GM18507 (cell line): ENCODE results near the gene GLTP.

Experiments
- DNase-seq: peaks from one replicate; pipeline ENCODE4 v3.0.0; 2011; ENCODE audit warnings: low read depth; ENCODE audit not compliant: insufficient read length; ENCODE audit errors: extremely low spot score
- FAIRE-seq: peaks from 2 replicates; lab custom pipeline; 2011; peaks lifted over from hg19 to GRCh38; lab: Jason Lieb, UNC

The GLTP gene

GRCh38 chr12:109810954-109811623 lies 69.3 kb downstream of the GLTP start:
- FAIRE-seq (no peak), DNase-seq (no peak)

DNA sequence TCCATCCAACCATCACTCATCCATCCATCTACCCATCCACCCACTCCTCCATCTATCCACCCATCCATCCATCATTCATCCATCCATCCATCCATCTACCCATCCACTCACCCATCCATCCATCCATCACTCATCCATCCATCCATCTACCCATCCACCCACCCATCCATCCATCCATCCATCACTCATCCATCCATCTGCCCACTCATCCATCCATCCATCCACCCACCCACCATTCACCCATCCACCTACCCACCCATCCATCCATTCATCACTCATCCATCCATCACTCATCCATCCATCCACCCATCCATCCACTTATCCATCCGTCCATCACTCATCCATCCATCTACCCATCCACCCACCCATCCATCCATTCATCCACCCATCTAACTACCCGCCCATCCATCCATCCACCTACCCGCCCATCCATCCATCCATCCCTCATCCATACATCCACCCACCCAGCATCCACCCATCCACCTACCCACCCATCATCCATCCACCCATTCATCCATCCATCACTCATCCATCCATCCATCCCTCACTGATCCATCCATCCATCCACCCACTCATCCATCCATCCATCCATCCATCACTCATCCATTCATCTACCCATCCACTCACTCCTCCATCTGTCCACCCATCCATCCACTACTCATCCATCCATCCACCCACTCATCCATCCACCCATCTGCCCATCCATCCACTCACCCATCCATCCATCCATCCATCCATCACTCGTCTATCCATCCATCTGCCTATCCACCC lies 71.3 kb downstream of the GLTP start:
- FAIRE-seq (no peak), DNase-seq (no peak)

DNA sequence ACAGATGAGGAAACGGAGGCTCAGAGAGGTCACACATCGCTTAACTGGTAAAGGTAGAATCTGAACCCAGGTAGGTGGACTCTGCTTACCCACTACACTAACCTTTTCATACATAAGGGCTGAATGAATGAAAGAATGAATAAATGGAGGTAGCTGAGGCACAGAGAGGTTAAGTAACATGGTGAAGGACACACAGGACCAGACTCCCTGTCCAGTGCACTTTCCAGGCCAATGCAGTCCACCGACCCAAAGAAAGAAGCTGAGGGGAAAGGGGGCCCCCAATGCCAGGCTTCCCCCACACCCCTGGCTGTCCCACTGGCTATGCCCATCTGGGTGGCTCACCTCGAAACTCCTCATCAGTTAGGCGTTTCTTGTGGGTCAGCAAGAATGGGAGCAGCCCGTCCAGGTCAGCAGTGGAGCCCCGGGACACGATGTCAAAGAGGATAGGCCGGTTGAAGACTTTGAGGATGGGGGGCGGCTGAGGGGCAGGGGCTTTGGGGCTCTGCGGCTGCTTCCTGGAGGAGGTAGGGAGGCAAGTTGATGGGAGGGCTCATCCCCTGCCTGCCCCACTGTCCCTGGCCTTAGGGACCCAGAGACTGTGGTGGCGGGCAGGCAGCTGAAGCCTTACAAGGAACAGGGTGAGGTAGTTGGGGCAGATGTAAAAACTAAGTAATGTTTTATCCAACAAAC lies 72.2 kb downstream of the GLTP start:
- DNase-seq: no peak
- FAIRE-seq: no peak

DNA sequence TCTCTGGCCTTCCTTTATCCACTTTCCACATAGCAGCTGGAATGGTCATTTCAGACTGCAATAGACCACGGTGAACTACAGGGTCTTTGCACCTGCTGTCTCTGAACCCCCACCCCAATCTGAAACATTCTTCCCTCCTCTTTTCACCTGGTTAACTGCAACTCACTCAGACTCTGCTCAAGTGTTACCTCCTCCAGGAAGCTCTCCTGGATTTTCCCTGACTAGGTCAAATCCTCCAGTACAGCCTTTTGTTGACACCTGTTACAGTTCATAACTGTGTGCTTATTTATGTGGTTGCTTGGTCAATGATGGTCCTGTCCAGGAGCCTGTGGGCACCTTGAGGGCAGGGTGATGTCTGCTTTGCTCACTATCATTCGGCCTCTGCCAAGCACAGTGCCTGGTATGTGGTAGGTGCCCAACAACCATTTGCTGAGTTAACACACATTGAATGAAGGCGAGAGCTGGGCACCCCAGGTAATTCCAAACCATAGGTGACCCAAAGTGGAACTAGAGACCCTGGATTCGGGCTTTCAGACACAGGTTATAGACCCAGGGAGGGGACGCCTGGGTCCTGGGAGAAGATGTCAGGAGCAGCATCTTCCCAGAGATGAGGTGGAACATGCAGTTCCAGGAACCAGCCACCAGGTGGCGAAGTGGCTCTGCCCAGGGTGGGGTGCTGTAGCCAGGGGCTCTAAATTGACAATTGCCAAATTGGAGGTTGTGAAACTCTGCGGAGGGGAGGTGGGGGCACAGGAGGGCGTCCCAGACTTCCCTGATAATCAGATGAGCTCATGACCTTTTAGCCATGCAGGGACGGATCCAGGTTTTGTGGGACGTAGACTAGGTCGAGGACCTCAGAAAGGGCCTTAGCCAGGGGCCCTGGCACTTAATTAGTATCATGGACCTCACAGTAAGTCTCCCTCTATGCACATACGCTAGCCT lies 75.2 kb downstream of the GLTP start:
- FAIRE-seq (peak; percentile 82), DNase-seq (peak; percentile 59)

DNA sequence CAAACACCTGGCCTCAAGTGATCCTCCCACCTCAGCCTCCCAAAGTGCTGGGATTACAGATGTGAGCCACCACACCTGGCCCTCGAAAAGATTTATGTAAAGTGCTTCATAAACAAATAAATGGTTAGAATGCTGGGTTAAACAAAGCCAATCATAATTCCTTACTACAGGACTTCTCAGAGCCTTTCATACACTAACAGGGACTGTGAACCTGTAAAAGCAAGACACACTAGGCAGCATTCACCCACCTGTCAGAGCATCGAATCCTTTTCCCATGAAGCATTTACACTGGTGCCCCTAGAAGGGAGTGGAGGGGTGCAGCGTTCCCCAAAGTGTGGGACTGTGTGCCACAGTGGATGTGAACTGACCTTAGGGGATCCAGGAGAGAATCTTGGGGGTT lies 76.7 kb downstream of the GLTP start:
- DNase-seq (no peak), FAIRE-seq (no peak)

DNA sequence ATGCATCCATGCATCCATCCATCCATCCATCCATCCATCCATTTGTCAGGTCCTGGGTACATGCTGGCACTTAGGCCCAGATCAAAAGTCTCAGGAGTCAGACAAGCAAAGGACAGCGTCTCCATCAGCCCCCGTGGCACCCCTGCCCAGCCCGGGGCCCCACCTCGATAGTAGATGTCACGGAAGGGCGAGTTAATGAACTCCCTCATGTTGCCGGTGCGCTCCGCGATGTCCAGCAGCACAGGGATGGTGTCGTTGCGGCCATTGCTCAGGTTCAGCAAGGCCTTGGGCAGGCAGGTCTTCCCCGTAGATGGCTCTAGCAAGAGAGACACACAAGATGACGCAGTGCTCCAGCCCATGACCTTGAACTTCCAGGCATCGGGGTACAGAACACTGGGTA lies 77.5 kb downstream of the GLTP start:
- FAIRE-seq: no peak
- no peak for DNase-seq
